Right atrium auricular region (tissue), 2 donors: Measurements from ENCODE around the gene RAI1. TPM values are rescaled to one million over a fixed set of nuclear protein-coding genes. Genes with fewer than 3 reads are reported as not detected.

Source experiments
- DNase-seq: peaks from one replicate; pipeline ENCODE4 v3.0.0-alpha.2; 2019; ENCODE audit warnings: low spot score
- H3K27ac ChIP-seq, 2 donors: fragments of 200-600 bp; sonication (generic); 1 replicate in 1 of 2; 2 replicates in 1 of 2; pipeline ENCODE4 v1.5.1; 2016 to 2019
- H3K27me3 ChIP-seq, 2 donors: fragments of 200-600 bp; sonication (generic); one replicate each; pipeline versions ENCODE4 v1.5.1 to v1.6.0; 2017 to 2019
- H3K36me3 ChIP-seq: fragments of 200-600 bp; sonication (generic); one replicate; pipeline ENCODE4 v1.5.1; 2016
- H3K4me1 ChIP-seq, 2 donors: fragments of 200-600 bp; sonication (generic); one replicate each; pipeline versions ENCODE4 v1.5.1 to v1.6.0; 2017 to 2019
- H3K4me3 ChIP-seq, 2 donors: fragments of 200-600 bp; sonication (generic); 1 replicate in 1 of 2; 2 replicates in 1 of 2; pipeline ENCODE4 v1.5.1; 2017 to 2019; ENCODE audit warnings: mild to moderate bottlenecking in 1 of 2, moderate library complexity in 1 of 2
- H3K9me3 ChIP-seq, 2 donors: fragments of 200-600 bp; sonication (generic); one replicate each; pipeline ENCODE4 v1.5.1; 2019
- total RNA-seq, 2 donors: library from RNA; depleted of rRNA; stranded (reverse); fragments of >200 nt; gene quantifications; one replicate each; pipeline ENCODE4 v1.1.0, GENCODE V29; 2016
- TF ChIP-seq, protein P1 (sequence below), 2 donors: fragments of 200-600 bp; sonication (generic); IDR thresholded peaks; one replicate each; pipeline ENCODE4 v1.5.1; 2019; ENCODE audit warnings: antibody characterized with exemption in 2 of 2

Gene RAI1
- total RNA-seq, 2 donors from 2014 or later = 23.8 to 24.9 TPM

DNA sequence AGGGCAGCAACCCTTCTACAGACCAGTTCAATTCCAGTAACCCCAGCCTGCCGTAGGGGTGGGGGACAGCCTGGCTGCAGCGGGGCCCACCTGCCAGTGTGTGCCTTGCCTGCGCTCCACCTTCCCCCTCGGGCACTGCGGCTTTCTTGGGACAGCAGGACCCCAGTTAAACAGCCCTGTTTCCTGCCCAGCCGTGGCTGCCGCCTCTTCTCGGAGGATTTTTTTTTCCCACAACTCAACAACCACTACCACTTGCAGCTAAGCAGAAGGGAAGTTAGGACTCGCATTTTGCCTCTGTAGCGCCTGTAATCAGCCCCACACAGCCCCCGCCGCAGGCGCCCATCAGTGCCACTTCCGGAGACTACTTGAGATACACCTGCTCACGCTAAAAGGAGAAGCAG lies 76.1 kb downstream of the RAI1 start:
- peaks cover 5 to 79% of the 10 kb centered on the region in 2 donors for H3K4me1 ChIP-seq
- DNase-seq = no peak
- peak overlapping the region; percentile 82 to 90 for H3K27ac ChIP-seq
- no peaks in the 10 kb centered on the region for H3K27me3 ChIP-seq
- TF ChIP-seq, protein P1, sequence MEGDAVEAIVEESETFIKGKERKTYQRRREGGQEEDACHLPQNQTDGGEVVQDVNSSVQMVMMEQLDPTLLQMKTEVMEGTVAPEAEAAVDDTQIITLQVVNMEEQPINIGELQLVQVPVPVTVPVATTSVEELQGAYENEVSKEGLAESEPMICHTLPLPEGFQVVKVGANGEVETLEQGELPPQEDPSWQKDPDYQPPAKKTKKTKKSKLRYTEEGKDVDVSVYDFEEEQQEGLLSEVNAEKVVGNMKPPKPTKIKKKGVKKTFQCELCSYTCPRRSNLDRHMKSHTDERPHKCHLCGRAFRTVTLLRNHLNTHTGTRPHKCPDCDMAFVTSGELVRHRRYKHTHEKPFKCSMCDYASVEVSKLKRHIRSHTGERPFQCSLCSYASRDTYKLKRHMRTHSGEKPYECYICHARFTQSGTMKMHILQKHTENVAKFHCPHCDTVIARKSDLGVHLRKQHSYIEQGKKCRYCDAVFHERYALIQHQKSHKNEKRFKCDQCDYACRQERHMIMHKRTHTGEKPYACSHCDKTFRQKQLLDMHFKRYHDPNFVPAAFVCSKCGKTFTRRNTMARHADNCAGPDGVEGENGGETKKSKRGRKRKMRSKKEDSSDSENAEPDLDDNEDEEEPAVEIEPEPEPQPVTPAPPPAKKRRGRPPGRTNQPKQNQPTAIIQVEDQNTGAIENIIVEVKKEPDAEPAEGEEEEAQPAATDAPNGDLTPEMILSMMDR (IDR thresholded peaks at IDR 0.05) = no peak
- no peak overlapping the region for H3K4me3 ChIP-seq
- no peaks in the 10 kb centered on the region for H3K36me3 ChIP-seq
- H3K9me3 ChIP-seq = no peaks in the 10 kb centered on the region

DNA sequence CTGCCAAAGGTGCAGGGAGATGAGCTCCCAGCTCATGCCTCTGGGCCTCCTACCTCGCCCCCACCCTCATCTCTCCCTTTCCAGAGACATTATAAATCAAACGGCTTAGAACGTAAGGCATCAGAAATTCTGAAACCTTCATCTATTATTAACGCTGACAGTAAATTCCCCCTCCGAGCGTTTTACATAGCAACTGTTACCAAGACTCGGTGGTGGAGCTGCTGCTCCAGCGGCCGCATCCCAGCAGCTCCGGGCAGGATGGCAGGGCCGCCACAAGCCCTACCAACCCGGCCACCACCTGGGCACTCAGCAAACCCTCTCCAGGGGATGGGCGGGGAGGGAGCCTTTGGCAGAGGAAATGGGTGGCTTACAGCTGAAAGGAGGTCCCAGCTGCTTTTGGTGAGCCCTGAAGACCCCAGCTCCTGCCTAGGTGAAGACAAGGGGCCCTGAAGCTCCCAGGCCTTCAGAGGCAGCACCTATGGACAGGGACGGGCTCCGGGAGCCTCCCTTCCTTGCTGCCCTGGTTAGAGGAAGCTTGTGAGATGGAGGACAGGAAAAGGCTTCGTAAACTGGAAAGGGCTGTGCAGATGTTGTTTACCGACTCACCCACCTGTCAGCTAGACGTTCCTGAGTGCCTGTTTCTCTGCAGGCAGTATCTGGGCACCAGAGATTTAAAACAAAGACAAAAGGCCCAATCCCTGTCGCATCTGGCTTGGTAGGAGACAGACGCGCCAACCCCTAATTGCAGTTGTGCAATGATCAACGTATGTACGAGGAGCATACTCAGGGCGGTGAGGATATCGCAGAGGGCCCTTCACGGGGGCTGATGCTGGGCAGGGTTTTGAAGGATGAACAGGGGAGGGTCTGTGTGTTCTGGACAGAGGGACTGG lies 76.9 kb downstream of the RAI1 start:
- Histone ChIP-seq H3K27ac (peak overlapping the region; percentile 82 to 90), H3K36me3 (no peaks in the 10 kb centered on the region), H3K9me3 (no peaks in the 10 kb centered on the region), H3K4me1 (peaks cover 0 to 79% of the 10 kb centered on the region in 2 donors), H3K27me3 (no peaks in the 10 kb centered on the region), H3K4me3 (no peak overlapping the region)
- no peak for DNase-seq
- TF ChIP-seq, protein P1 (IDR thresholded peaks at IDR 0.05) = no peak

DNA sequence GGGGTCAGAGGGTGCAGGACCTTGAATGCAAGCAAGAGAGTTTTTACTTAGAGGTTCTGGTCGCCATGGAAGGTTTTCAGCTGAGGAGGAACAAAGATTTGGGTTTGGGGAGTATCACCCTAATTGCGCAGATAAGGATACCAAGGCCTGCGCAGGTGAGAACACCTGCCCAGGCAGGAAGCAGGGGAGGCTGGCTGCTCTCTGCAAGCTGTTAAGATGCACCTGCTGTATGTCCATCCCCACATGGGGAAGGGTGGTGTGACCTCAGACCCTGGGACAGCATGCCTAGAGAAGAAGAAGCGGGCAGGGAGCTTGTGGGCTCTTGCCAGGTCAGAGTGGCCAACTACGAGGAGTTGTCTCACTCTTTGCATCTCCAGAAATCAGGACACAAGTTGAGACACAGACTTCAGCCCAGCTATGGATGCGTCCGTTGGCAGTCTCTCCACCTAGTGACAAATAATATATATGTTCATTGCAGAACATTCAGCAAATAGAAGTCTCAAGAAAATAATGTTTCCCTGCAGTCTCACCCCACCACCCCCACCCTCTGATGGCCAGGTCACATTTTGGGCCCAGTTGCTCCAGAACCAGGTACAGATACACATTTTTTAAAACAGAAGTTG lies 77.8 kb downstream of the RAI1 start:
- Histone ChIP-seq H3K9me3 (no peaks in the 10 kb centered on the region), H3K4me3 (no peak overlapping the region), H3K4me1 (peaks cover 0 to 80% of the 10 kb centered on the region in 2 donors), H3K36me3 (no peaks in the 10 kb centered on the region), H3K27ac (no peak overlapping the region), H3K27me3 (no peaks in the 10 kb centered on the region)
- DNase-seq = no peak
- TF ChIP-seq, protein P1 (IDR thresholded peaks at IDR 0.05) = no peak

DNA sequence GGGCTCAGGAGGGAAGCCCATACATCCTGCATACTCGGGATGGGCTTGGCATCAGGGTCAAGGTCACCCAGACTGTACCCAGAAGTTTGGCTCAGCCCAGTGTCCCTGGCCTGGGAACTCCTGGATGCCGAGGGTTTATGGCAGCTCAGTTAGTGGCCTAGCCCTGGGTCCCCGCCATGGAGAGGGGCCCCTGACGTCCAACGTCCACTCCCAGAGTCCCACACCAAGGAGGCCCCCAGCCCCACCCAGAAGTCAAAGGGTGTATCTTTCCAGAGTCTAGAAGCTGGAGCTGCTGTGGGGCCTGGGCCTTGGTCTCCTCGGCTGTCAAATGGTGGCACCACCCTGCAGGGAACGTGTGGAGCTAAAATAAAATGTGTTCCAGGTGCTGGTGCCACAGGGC lies 79.1 kb downstream of the RAI1 start:
- Histone ChIP-seq H3K9me3 (no peaks in the 10 kb centered on the region), H3K4me1 (peaks cover 0 to 69% of the 10 kb centered on the region in 2 donors), H3K4me3 (no peak overlapping the region), H3K27me3 (no peaks in the 10 kb centered on the region), H3K36me3 (no peaks in the 10 kb centered on the region), H3K27ac (no peak overlapping the region)
- TF ChIP-seq, protein P1 (IDR thresholded peaks at IDR 0.05) = no peak
- DNase-seq = no peak

DNA sequence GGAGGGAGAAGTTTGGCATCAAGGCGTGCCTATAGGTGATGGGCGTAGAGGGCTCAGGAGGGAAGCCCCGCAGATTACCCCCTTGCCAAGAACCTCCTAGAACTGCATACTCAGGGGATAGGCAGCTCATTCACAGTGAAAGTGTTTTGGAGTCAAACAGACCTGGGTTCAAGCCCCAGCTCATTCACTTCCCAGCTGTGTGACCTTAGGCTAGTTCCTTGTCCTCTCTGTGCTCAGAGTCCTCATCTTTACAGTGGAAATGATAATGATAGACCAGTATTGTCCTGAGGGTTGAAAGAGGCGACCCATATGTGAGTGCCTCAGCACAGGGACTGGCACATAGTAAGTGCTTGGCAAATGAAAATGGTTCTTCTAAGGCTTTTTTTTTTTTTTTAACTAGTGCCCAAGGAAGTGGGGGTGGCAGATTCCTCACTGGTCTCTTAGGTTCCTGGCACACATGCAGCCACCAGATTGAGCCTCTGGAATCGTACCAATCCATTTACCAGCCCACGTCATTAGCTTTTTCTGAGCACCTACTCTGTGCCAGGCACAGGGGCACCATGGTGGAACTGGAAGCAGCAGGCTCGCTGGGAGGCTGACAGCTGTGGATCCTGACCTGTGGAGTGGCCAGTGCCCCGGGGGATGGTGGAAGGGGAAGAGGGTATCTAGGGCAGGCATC lies 79.8 kb downstream of the RAI1 start:
- TF ChIP-seq, protein P1 (IDR thresholded peaks at IDR 0.05) = no peak

More for the DNA sequence above, 79.8 kb downstream of the RAI1 start:
- Histone ChIP-seq H3K36me3 (no peaks in the 10 kb centered on the region), H3K27me3 (no peaks in the 10 kb centered on the region), H3K9me3 (no peaks in the 10 kb centered on the region), H3K4me1 (peaks cover 0 to 67% of the 10 kb centered on the region in 2 donors), H3K27ac (no peak overlapping the region), H3K4me3 (no peak overlapping the region)
- DNase-seq = no peak
